Esophagus mucosa (tissue), 1 donor: Measurements from ENCODE around the gene RMC1. TPM values are rescaled to one million over a fixed set of nuclear protein-coding genes. Genes with fewer than 3 reads are reported as not detected.
"Not testable (repeated sequence)": the region's sequence is repeated elsewhere in the genome, so short reads cannot be mapped to it uniquely, and the experiment has no call there.

Source experiments
- ATAC-seq: fragments of 200-7000 bp; cut with Tn5 transposase; one replicate; pipeline ENCODE4 v1.9.1; 2020
- total RNA-seq: library from RNA; stranded (reverse); gene quantifications from one replicate; pipeline ENCODE4 v1.2.4, GENCODE V29; 2023
- donor health status: DM: yes; HTN: yes; CAD: no.

RMC1 gene
- total RNA-seq = 17.4 TPM

GRCh38 chr18:23503038-23503962 is at the start of gene RMC1:
Gene RMC1 (plus strand): TSS chr18:23503511. CDS start chr18:23503619, 108 bp downstream.
- ATAC-seq = peak; percentile 98

GRCh38 chr18:23453680-23454058 is 49.6 kb upstream of the RMC1 start:
- ATAC-seq = peak; percentile 83

GRCh38 chr18:23456835-23457234 is 46.5 kb upstream of the RMC1 start:
- ATAC-seq = no peak

GRCh38 chr18:23458830-23459529 is 44.3 kb upstream of the RMC1 start:
- no peak for ATAC-seq

- ATAC-seq = no peak
Observed at GRCh38 chr18:23459530-23459921, 43.8 kb upstream of the RMC1 start.

GRCh38 chr18:23460285-23461273 is 42.7 kb upstream of the RMC1 start:
- peak; percentile 30 for ATAC-seq

GRCh38 chr18:23462876-23463275 is 40.4 kb upstream of the RMC1 start:
- no peak for ATAC-seq

- peak; percentile 36 for ATAC-seq
Observed at GRCh38 chr18:23468753-23469459, 34.4 kb upstream of the RMC1 start.

GRCh38 chr18:23470620-23471387 is 32.5 kb upstream of the RMC1 start:
- peak; percentile 14 for ATAC-seq

GRCh38 chr18:23471486-23471885 is 31.8 kb upstream of the RMC1 start:
- peak; percentile 7 for ATAC-seq

GRCh38 chr18:23479829-23480505 is 23.3 kb upstream of the RMC1 start:
- ATAC-seq = no peak

- ATAC-seq = peak; percentile 10
Observed at GRCh38 chr18:23484561-23485182, 18.6 kb upstream of the RMC1 start.

- ATAC-seq = no peak
Observed at GRCh38 chr18:23485386-23485785, 17.9 kb upstream of the RMC1 start.

- ATAC-seq = peak; percentile 38
Observed at GRCh38 chr18:23487738-23488570, 15.4 kb upstream of the RMC1 start.

GRCh38 chr18:23489586-23489985 is 13.7 kb upstream of the RMC1 start:
- ATAC-seq = not testable (repeated sequence)

GRCh38 chr18:23493654-23494053 is 9.7 kb upstream of the RMC1 start:
- no peak for ATAC-seq

- peak; percentile 90 for ATAC-seq
Observed at GRCh38 chr18:23494992-23495391, 8.3 kb upstream of the RMC1 start.

- ATAC-seq = peak; percentile 90
Observed at GRCh38 chr18:23495723-23496440, 7.4 kb upstream of the RMC1 start.
